Upper lobe of right lung (tissue), 1 donor: ENCODE data around the gene CD36. TPM values are rescaled to one million over a fixed set of nuclear protein-coding genes. Genes with fewer than 3 reads are reported as not detected.

ENCODE experiments used
- ATAC-seq: fragments of 200-7000 bp; cut with Tn5 transposase; one replicate; pipeline ENCODE4 v1.9.1; 2020; ENCODE audit warnings: mild to moderate bottlenecking, moderate library complexity
- DNase-seq: peaks from one replicate; pipeline ENCODE4 v3.0.0-alpha.2; 2020
- H3K27ac ChIP-seq: fragments of 200-600 bp; one replicate; pipeline ENCODE4 v1.8.0; 2022
- H3K27me3 ChIP-seq: fragments of 200-600 bp; one replicate; pipeline ENCODE4 v1.8.0; 2022; ENCODE audit warnings: mild to moderate bottlenecking
- H3K36me3 ChIP-seq: fragments of 200-600 bp; one replicate; pipeline ENCODE4 v1.8.0; 2022
- H3K4me1 ChIP-seq: fragments of 200-600 bp; one replicate; pipeline ENCODE4 v1.8.0; 2022
- H3K4me3 ChIP-seq: fragments of 200-600 bp; one replicate; pipeline ENCODE4 v1.8.0; 2022; ENCODE audit warnings: mild to moderate bottlenecking
- H3K9me3 ChIP-seq: fragments of 200-600 bp; one replicate; pipeline ENCODE4 v1.8.0; 2022
- intact Hi-C: fragments of 100-400 bp; cut with DNase I; formaldehyde crosslinking; loops from one replicate; pipeline ENCODE4 v1.11.0; 2022
- total RNA-seq: library from RNA; stranded (reverse); fragmentation: NEBNext Ultra II Directional; extraction: Animal tissue kit (Norgen Biotek cat#: 25700); gene quantifications from one replicate; pipeline ENCODE4 v1.2.1, GENCODE V29; 2021
- TF ChIP-seq, protein P1 (sequence below): fragments of 200-600 bp; IDR thresholded peaks from one replicate; pipeline ENCODE4 v1.8.0; 2022; ENCODE audit warnings: antibody characterized with exemption
- donor health status: DM: no; HTN: yes; CAD: no; lungs with severe emphysema.

CD36 gene
- total RNA-seq, 1 donor from 2014 or later = 115 TPM

DNA sequence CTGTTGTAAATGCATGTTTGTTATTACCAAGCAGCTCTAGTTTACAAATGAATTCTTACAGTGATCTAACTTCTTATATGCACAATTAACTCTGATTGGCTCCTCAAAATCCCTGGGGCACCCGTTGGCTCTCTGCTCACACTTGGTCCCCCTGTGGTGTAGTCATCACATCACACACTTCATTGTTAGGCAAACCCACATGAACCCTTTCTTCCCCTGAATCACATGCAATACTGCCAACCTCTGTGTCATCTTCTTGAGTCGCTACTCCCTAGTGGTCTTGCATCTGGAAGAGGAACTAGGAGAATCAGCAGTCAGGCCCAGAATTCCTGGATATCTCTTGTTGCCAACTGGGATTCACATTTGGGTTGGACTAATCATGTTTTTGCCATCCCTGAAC is 73.1 kb downstream of the CD36 start:
- ATAC-seq = peak; percentile 63
- no peaks in the 10 kb centered on the region for H3K4me1 ChIP-seq
- DNase-seq = no peak
- H3K27ac ChIP-seq = no peak overlapping the region
- H3K27me3 ChIP-seq = no peaks in the 10 kb centered on the region
- no peaks in the 10 kb centered on the region for H3K36me3 ChIP-seq
- no peaks in the 10 kb centered on the region for H3K9me3 ChIP-seq
- intact Hi-C loops = no loop called here
- H3K4me3 ChIP-seq = no peak overlapping the region
- TF ChIP-seq, protein P1, sequence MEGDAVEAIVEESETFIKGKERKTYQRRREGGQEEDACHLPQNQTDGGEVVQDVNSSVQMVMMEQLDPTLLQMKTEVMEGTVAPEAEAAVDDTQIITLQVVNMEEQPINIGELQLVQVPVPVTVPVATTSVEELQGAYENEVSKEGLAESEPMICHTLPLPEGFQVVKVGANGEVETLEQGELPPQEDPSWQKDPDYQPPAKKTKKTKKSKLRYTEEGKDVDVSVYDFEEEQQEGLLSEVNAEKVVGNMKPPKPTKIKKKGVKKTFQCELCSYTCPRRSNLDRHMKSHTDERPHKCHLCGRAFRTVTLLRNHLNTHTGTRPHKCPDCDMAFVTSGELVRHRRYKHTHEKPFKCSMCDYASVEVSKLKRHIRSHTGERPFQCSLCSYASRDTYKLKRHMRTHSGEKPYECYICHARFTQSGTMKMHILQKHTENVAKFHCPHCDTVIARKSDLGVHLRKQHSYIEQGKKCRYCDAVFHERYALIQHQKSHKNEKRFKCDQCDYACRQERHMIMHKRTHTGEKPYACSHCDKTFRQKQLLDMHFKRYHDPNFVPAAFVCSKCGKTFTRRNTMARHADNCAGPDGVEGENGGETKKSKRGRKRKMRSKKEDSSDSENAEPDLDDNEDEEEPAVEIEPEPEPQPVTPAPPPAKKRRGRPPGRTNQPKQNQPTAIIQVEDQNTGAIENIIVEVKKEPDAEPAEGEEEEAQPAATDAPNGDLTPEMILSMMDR = no peak

DNA sequence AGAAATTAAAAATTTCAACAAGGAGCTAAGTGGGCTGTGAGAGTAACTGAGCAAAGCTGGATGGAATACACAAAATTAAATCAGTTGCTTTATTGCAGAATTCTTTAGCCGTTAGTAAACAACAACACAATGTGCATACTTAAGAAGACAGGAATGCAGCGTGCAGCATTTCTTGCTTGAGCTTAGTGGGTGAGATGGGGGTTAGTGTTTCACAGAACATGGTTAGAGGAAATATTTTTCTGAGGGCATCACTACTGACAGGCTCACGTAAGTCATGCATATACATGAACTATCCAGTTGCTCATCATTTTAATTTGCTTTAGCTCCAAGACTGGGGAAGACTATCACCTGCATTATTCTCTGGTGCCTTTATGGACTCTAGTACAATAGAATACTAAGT is 80.8 kb downstream of the CD36 start:
- DNase-seq = no peak

DNA sequence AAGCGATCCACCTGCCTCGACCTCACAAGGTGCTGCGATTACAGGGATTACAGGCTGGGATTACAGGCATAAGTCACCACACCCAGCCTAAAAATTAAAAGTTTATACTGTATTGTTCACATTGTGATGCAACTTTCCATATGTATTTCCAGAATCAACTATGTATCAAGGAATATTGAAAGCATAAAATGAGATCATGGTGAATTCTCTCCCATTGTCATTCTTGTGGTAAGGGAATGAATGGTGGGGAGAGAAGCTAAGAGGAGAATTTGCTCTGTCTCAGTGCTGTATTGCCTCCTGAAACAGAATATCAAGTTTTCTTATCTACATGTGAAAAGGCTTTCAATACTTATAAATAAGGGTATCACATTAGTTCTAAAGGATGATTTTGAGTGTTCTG is 81.7 kb downstream of the CD36 start:
- DNase-seq (no peak), ATAC-seq (no peak)
- no peaks in the 10 kb centered on the region for H3K36me3 ChIP-seq
- intact Hi-C loops = no loop called here
- no peaks in the 10 kb centered on the region for H3K9me3 ChIP-seq
- TF ChIP-seq, protein P1 = no peak
- no peak overlapping the region for H3K27ac ChIP-seq
- H3K27me3 ChIP-seq = no peaks in the 10 kb centered on the region
- H3K4me1 ChIP-seq = peaks cover 20% of the 10 kb centered on the region
- no peak overlapping the region for H3K4me3 ChIP-seq

More for the DNA sequence above, 80.8 kb downstream of the CD36 start:
- Histone ChIP-seq H3K27ac (no peak overlapping the region), H3K4me3 (no peak overlapping the region), H3K36me3 (no peaks in the 10 kb centered on the region), H3K9me3 (no peaks in the 10 kb centered on the region), H3K4me1 (peaks cover 16% of the 10 kb centered on the region), H3K27me3 (no peaks in the 10 kb centered on the region)
- ATAC-seq = no peak
- intact Hi-C loops = no loop called here
- TF ChIP-seq, protein P1 = no peak

DNA sequence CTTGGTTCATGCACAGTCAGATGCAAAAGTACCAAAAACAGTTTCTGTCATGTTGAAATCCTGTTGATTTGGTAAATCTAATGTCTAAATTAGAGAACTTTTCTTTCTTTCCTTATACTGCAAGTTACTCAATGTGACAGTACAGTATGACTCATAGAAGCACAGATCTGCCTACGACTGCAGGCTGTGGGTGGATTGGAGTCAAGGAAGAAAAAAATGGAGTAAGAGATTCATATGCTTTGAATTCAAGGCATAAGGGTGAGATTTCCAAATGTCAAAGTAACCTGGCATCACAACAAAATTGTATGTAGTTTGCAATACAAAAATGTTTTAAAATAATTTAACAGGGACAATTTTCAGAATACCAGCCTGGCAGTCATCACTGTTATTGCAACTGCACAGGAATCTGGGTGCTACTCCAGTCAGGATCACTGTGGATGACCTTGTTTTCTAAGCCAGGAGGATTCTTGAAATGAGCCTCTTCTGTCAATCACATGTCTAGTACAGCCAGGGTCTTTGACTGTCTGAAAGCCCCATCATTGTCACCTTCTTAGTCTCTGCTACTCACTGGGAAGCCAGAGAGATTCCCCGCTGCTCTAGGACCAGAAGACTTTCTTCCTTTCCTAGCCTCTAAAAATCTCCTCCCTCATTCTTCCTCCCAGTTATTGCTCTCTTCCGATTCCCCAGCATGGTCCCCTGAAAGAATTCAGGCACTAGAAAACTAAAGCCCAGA is 83.6 kb downstream of the CD36 start:
- Histone ChIP-seq H3K4me1 (peaks cover 20% of the 10 kb centered on the region), H3K9me3 (no peaks in the 10 kb centered on the region), H3K4me3 (no peak overlapping the region), H3K27ac (peak overlapping the region; percentile 56), H3K27me3 (no peaks in the 10 kb centered on the region), H3K36me3 (no peaks in the 10 kb centered on the region)
- DNase-seq = peak; percentile 61
- ATAC-seq = peak; percentile 77
- TF ChIP-seq, protein P1 = no peak
- intact Hi-C loops = no loop called here

DNA sequence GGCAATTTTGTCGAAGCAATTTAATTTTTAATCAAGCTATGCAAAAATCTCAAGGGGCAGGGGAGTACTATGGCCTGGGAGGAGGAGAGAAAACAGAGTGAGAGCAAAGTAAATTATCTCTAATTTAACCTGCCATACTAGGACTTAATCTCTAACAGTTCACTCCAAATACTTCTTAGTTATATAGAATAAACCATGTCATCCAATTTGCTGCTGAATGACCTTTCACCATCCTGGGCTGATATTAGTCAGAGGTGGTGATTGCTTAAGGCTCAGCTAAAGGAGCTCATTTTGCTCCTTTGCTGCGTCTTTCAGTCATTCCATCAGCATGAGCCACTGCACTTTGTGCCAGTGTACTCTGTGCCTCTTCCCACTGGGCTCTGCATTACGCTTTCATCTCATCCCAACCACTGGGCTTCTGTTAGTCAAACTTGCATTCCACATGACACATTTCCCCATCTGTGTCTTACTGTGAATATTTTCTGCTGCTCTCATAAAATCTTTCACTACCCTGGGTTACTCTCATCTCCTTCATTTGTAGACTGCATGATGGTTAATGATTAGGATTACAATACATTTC is 84.3 kb downstream of the CD36 start:
- no peak overlapping the region for H3K4me3 ChIP-seq
- TF ChIP-seq, protein P1 = no peak
- H3K27me3 ChIP-seq = no peaks in the 10 kb centered on the region
- no peaks in the 10 kb centered on the region for H3K9me3 ChIP-seq
- H3K27ac ChIP-seq = peak overlapping the region; percentile 56
- peak; percentile 64 for DNase-seq
- H3K4me1 ChIP-seq = peaks cover 20% of the 10 kb centered on the region
- H3K36me3 ChIP-seq = no peaks in the 10 kb centered on the region
- intact Hi-C loops = no loop called here
- ATAC-seq = peak; percentile 93
